ENCODE measurements around the gene INHA.

The INHA gene

GRCh38 chr2:219559156-219559915 lies 12.8 kb upstream of the INHA start:
- no peak for DNase-seq

GRCh38 chr2:219560037-219560892 lies 11.8 kb upstream of the INHA start:
- DNase-seq, result no peak

- no peak for DNase-seq
Observed at GRCh38 chr2:219560893-219561178, 11.3 kb upstream of the INHA start.

- no peak for DNase-seq
Observed at GRCh38 chr2:219561179-219562048, 10.7 kb upstream of the INHA start.

- no peak for DNase-seq
Observed at GRCh38 chr2:219562049-219563020, 9.8 kb upstream of the INHA start.

GRCh38 chr2:219563271-219563928 lies 8.7 kb upstream of the INHA start:
- no peak for DNase-seq

- no peak for DNase-seq
Observed at GRCh38 chr2:219565130-219566080, 6.7 kb upstream of the INHA start.

- DNase-seq, result no peak
Observed at GRCh38 chr2:219566640-219567039, 5.5 kb upstream of the INHA start.

GRCh38 chr2:219567131-219567530 lies 5.0 kb upstream of the INHA start:
- no peak for DNase-seq

- no peak for DNase-seq
Observed at GRCh38 chr2:219567791-219568361, 4.2 kb upstream of the INHA start.

- no peak for DNase-seq
Observed at GRCh38 chr2:219569041-219569440, 3.1 kb upstream of the INHA start.

GRCh38 chr2:219569635-219570034 lies 2.5 kb upstream of the INHA start:
- DNase-seq, result no peak

- DNase-seq, result no peak
Observed at GRCh38 chr2:219570194-219570923, 1.8 kb upstream of the INHA start.

- DNase-seq, result no peak
Observed at GRCh38 chr2:219570924-219571310, 1.2 kb upstream of the INHA start.

GRCh38 chr2:219571311-219572236 lies 536 bp upstream of the INHA start, which contains the start of gene OBSL1:
TSS of gene OBSL1 (minus strand) at chr2:219571539. CDS start at chr2:219571232, 307 bp downstream.
- DNase-seq, result peak; percentile 66

GRCh38 chr2:219573166-219573565 lies 1.1 kb downstream of the INHA start:
- DNase-seq, result no peak

GRCh38 chr2:219574484-219575311 lies 2.6 kb downstream of the INHA start:
- no peak for DNase-seq
